Measurements from ENCODE around the gene TSPAN31. TPM values are rescaled to one million over a fixed set of nuclear protein-coding genes. Genes with fewer than 3 reads are reported as not detected.

Gene TSPAN31
- polyA plus RNA-seq, 1 donor (not counting 4 experiments of a cell fraction or from before 2014, with no cell fraction given), result 47.7 TPM

- dilution Hi-C loops (cut with MboI; ENCODE audit: extremely low pct_ligation_motif_present, low sequenced_read_pairs), result no loop called here
- Histone ChIP-seq H2AFZ (ENCODE audit: control insufficient read depth, low read length) (no peak overlapping the region), H3K9me1 (ENCODE audit: control insufficient read depth, extremely low read depth, insufficient read depth, low read length) (no peaks in the 10 kb centered on the region), H3K4me2 (ENCODE audit: control insufficient read depth, extremely low read depth, insufficient read depth, low read depth, low read length) (no peak overlapping the region), H3K27ac (ENCODE audit: control insufficient read depth, insufficient read depth, low read length) (no peak overlapping the region), H3K9ac (ENCODE audit: control insufficient read depth, extremely low read depth, insufficient read depth, low read length) (no peak overlapping the region), H3K4me1 (ENCODE audit: control insufficient read depth, extremely low read depth, insufficient read depth, low read length) (no peaks in the 10 kb centered on the region), H3K9me3 (ENCODE audit: control insufficient read depth, low read depth, low read length) (no peaks in the 10 kb centered on the region), H3K4me3 (ENCODE audit: control insufficient read depth in 2 of 3, extremely low read depth in 1 of 3, insufficient read depth in 2 of 3, low read depth in 1 of 3, low read length in 3 of 3) (no peak overlapping the region), H4K20me1 (ENCODE audit: control insufficient read depth, extremely low read depth, insufficient read depth, low read length) (no peaks in the 10 kb centered on the region), H3K79me2 (ENCODE audit: control insufficient read depth, insufficient read depth, low read length) (no peaks in the 10 kb centered on the region), H3K36me3 (ENCODE audit: control insufficient read depth in 2 of 2, extremely low read depth in 1 of 2, insufficient read depth in 2 of 2, low read length in 2 of 2) (peaks cover 9 to 15% of the 10 kb centered on the region in 2 experiments), H3K27me3 (ENCODE audit: control insufficient read depth, extremely low read depth, insufficient read depth, low read length) (no peaks in the 10 kb centered on the region)
- TF ChIP-seq, protein P1, sequence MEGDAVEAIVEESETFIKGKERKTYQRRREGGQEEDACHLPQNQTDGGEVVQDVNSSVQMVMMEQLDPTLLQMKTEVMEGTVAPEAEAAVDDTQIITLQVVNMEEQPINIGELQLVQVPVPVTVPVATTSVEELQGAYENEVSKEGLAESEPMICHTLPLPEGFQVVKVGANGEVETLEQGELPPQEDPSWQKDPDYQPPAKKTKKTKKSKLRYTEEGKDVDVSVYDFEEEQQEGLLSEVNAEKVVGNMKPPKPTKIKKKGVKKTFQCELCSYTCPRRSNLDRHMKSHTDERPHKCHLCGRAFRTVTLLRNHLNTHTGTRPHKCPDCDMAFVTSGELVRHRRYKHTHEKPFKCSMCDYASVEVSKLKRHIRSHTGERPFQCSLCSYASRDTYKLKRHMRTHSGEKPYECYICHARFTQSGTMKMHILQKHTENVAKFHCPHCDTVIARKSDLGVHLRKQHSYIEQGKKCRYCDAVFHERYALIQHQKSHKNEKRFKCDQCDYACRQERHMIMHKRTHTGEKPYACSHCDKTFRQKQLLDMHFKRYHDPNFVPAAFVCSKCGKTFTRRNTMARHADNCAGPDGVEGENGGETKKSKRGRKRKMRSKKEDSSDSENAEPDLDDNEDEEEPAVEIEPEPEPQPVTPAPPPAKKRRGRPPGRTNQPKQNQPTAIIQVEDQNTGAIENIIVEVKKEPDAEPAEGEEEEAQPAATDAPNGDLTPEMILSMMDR (optimal IDR thresholded peaks at IDR 0.05 in 1 of 3, IDR thresholded peaks at IDR 0.05 in 1 of 3, conservative IDR thresholded peaks at IDR 0.05 in 1 of 3; ENCODE audit: extremely low read depth in 1 of 3, insufficient read depth in 2 of 3, low read length in 3 of 3), result no peak
- TF ChIP-seq EZH2 (IDR thresholded peaks at IDR 0.05; ENCODE audit: low read length), result no peak
- DNase-seq (ENCODE audit: low read depth, low spot score) (no peak), FAIRE-seq (no peak)
Measured at GRCh38 chr12:57716305-57716704, 28.5 kb upstream of the TSPAN31 start.

GRCh38 chr12:57717131-57717530 is 27.7 kb upstream of the TSPAN31 start:
- TF ChIP-seq, protein P1 (optimal IDR thresholded peaks at IDR 0.05 in 1 of 3, IDR thresholded peaks at IDR 0.05 in 1 of 3, conservative IDR thresholded peaks at IDR 0.05 in 1 of 3; ENCODE audit: extremely low read depth in 1 of 3, insufficient read depth in 2 of 3, low read length in 3 of 3), result no peak
- no peak for TF ChIP-seq EZH2 (IDR thresholded peaks at IDR 0.05; ENCODE audit: low read length)
- no peak for DNase-seq (ENCODE audit: low read depth, low spot score)
- Histone ChIP-seq H3K9me3 (ENCODE audit: control insufficient read depth, low read depth, low read length) (no peaks in the 10 kb centered on the region), H3K4me2 (ENCODE audit: control insufficient read depth, extremely low read depth, insufficient read depth, low read depth, low read length) (no peak overlapping the region), H3K9me1 (ENCODE audit: control insufficient read depth, extremely low read depth, insufficient read depth, low read length) (no peaks in the 10 kb centered on the region), H3K36me3 (ENCODE audit: control insufficient read depth in 2 of 2, extremely low read depth in 1 of 2, insufficient read depth in 2 of 2, low read length in 2 of 2) (peaks cover 9 to 16% of the 10 kb centered on the region in 2 experiments), H3K4me1 (ENCODE audit: control insufficient read depth, extremely low read depth, insufficient read depth, low read length) (no peaks in the 10 kb centered on the region), H3K27ac (ENCODE audit: control insufficient read depth, insufficient read depth, low read length) (no peak overlapping the region), H3K9ac (ENCODE audit: control insufficient read depth, extremely low read depth, insufficient read depth, low read length) (no peak overlapping the region), H2AFZ (ENCODE audit: control insufficient read depth, low read length) (no peak overlapping the region), H3K4me3 (ENCODE audit: control insufficient read depth in 2 of 3, extremely low read depth in 1 of 3, insufficient read depth in 2 of 3, low read depth in 1 of 3, low read length in 3 of 3) (no peak overlapping the region), H4K20me1 (ENCODE audit: control insufficient read depth, extremely low read depth, insufficient read depth, low read length) (no peaks in the 10 kb centered on the region), H3K79me2 (ENCODE audit: control insufficient read depth, insufficient read depth, low read length) (no peaks in the 10 kb centered on the region), H3K27me3 (ENCODE audit: control insufficient read depth, extremely low read depth, insufficient read depth, low read length) (no peaks in the 10 kb centered on the region)
- FAIRE-seq, result no peak
- dilution Hi-C loops (cut with MboI; ENCODE audit: extremely low pct_ligation_motif_present, low sequenced_read_pairs), result no loop called here

All from keratinocyte (primary cell).